Stimulated activated effector memory CD8-positive, alpha-beta T cell treated with anti-CD3 and anti-CD28 coated beads, Interleukin-12 subunit alpha, Interleukin-12 subunit beta, amount 100 ng/mL, for 72 hours (primary cell): ENCODE measurements around the gene CWC27.

Experiments
- ATAC-seq: fragments of 150-1000 bp; cut with Tn5 transposase; 2 replicates; pipeline ENCODE4 v1.10.0; 2021
- DNase-seq, 2 donors: peaks; one replicate each; pipeline ENCODE4 v3.0.0; 2021 to 2022; ENCODE audit warnings: low spot score in 2 of 2
- H3K27ac Mint-ChIP-seq: one replicate; pipeline ENCODE4 v1.8.0; 2022; ENCODE audit warnings: mild to moderate bottlenecking, mixed read lengths
- H3K36me3 Mint-ChIP-seq: one replicate; pipeline ENCODE4 v1.8.0; 2022; ENCODE audit warnings: mild to moderate bottlenecking, mixed read lengths
- H3K4me1 Mint-ChIP-seq: one replicate; pipeline ENCODE4 v1.8.0; 2022; ENCODE audit warnings: mixed read lengths
- H3K4me3 Mint-ChIP-seq: one replicate; pipeline ENCODE4 v1.8.0; 2022; ENCODE audit warnings: mild to moderate bottlenecking, mixed read lengths
- H3K9me3 Mint-ChIP-seq: one replicate; pipeline ENCODE4 v1.8.0; 2022; ENCODE audit warnings: mixed read lengths

The CWC27 gene

GRCh38 chr5:64768358-64769312 is at the start of gene CWC27, which contains the start of gene SREK1IP1:
Gene CWC27, plus strand, starts transcription at chr5:64768930. Its CDS starts 217 bp downstream, at chr5:64769147.
Gene SREK1IP1, minus strand, starts transcription at chr5:64768691. Its CDS starts 174 bp downstream, at chr5:64768517.
- H3K36me3 Mint-ChIP-seq = peaks cover 17% of the 10 kb centered on the region
- peak; percentile 67 to 91 for DNase-seq
- H3K4me3 Mint-ChIP-seq = peak within 1 kb of the TSS; percentile 94
- H3K9me3 Mint-ChIP-seq = no peaks in the 10 kb centered on the region
- ATAC-seq = peak; percentile 99
- peak within 1 kb of the TSS; percentile 98 for H3K27ac Mint-ChIP-seq
- peaks cover 43% of the 10 kb centered on the region for H3K4me1 Mint-ChIP-seq

- H3K36me3 Mint-ChIP-seq = peaks cover 57% of the 10 kb centered on the region
- DNase-seq = no peak
- no peak overlapping the region for H3K4me3 Mint-ChIP-seq
- no peak for ATAC-seq
- H3K27ac Mint-ChIP-seq = no peak overlapping the region
- no peaks in the 10 kb centered on the region for H3K4me1 Mint-ChIP-seq
- H3K9me3 Mint-ChIP-seq = no peaks in the 10 kb centered on the region
These were observed 46.1 kb upstream of the CWC27 start for GRCh38 chr5:64722588-64722987.

- H3K36me3 Mint-ChIP-seq = peaks cover 59% of the 10 kb centered on the region
- H3K9me3 Mint-ChIP-seq = no peaks in the 10 kb centered on the region
- DNase-seq (no peak), ATAC-seq (no peak)
- peaks cover 20% of the 10 kb centered on the region for H3K4me1 Mint-ChIP-seq
- H3K4me3 Mint-ChIP-seq = no peak overlapping the region
- no peak overlapping the region for H3K27ac Mint-ChIP-seq
These were observed 41.6 kb upstream of the CWC27 start for GRCh38 chr5:64727150-64727549.

- DNase-seq (no peak), ATAC-seq (no peak)
- H3K9me3 Mint-ChIP-seq = no peaks in the 10 kb centered on the region
- H3K4me3 Mint-ChIP-seq = no peak overlapping the region
- no peak overlapping the region for H3K27ac Mint-ChIP-seq
- H3K36me3 Mint-ChIP-seq = peaks cover 38% of the 10 kb centered on the region
- peaks cover 6% of the 10 kb centered on the region for H3K4me1 Mint-ChIP-seq
These were observed 26.3 kb upstream of the CWC27 start for GRCh38 chr5:64742411-64742810.

GRCh38 chr5:64742821-64743220 is 25.9 kb upstream of the CWC27 start:
- ATAC-seq = no peak
- DNase-seq = no peak
- no peaks in the 10 kb centered on the region for H3K9me3 Mint-ChIP-seq
- no peak overlapping the region for H3K27ac Mint-ChIP-seq
- peaks cover 6% of the 10 kb centered on the region for H3K4me1 Mint-ChIP-seq
- no peak overlapping the region for H3K4me3 Mint-ChIP-seq
- H3K36me3 Mint-ChIP-seq = peaks cover 34% of the 10 kb centered on the region

- DNase-seq = no peak
- Mint-ChIP-seq H3K4me3 (no peak overlapping the region), H3K27ac (no peak overlapping the region), H3K9me3 (no peaks in the 10 kb centered on the region), H3K4me1 (peaks cover 6% of the 10 kb centered on the region), H3K36me3 (peaks cover 17% of the 10 kb centered on the region)
- ATAC-seq = no peak
These were observed 23.8 kb upstream of the CWC27 start for GRCh38 chr5:64744914-64745313.

- ATAC-seq = peak; percentile 54
- Mint-ChIP-seq H3K4me1 (peaks cover 16% of the 10 kb centered on the region), H3K4me3 (no peak overlapping the region), H3K9me3 (no peaks in the 10 kb centered on the region), H3K36me3 (peaks cover 6% of the 10 kb centered on the region), H3K27ac (no peak overlapping the region)
- no peak for DNase-seq
These were observed 22.3 kb upstream of the CWC27 start for GRCh38 chr5:64746446-64746845.

- Mint-ChIP-seq H3K27ac (no peak overlapping the region), H3K4me3 (no peak overlapping the region), H3K9me3 (no peaks in the 10 kb centered on the region), H3K36me3 (peaks cover 22% of the 10 kb centered on the region), H3K4me1 (peaks cover 16% of the 10 kb centered on the region)
- no peak for ATAC-seq
- no peak for DNase-seq
These were observed 19.3 kb upstream of the CWC27 start for GRCh38 chr5:64749385-64749784.

GRCh38 chr5:64754066-64754465 is 14.7 kb upstream of the CWC27 start:
- ATAC-seq = no peak
- no peak for DNase-seq
- peaks cover 28% of the 10 kb centered on the region for H3K36me3 Mint-ChIP-seq
- no peak overlapping the region for H3K27ac Mint-ChIP-seq
- H3K4me1 Mint-ChIP-seq = peaks cover 13% of the 10 kb centered on the region
- no peak overlapping the region for H3K4me3 Mint-ChIP-seq
- H3K9me3 Mint-ChIP-seq = no peaks in the 10 kb centered on the region

GRCh38 chr5:64758901-64759300 is 9.8 kb upstream of the CWC27 start:
- DNase-seq (no peak), ATAC-seq (no peak)
- Mint-ChIP-seq H3K27ac (no peak overlapping the region), H3K36me3 (peaks cover 36% of the 10 kb centered on the region), H3K4me3 (no peak overlapping the region), H3K4me1 (peaks cover 14% of the 10 kb centered on the region), H3K9me3 (no peaks in the 10 kb centered on the region)

GRCh38 chr5:64759960-64760660 is 8.6 kb upstream of the CWC27 start:
- Mint-ChIP-seq H3K4me1 (peaks cover 20% of the 10 kb centered on the region), H3K27ac (peak overlapping the region; percentile 64), H3K36me3 (peaks cover 33% of the 10 kb centered on the region)

GRCh38 chr5:64763948-64764503 is 4.7 kb upstream of the CWC27 start:
- Mint-ChIP-seq H3K4me3 (no peak overlapping the region), H3K36me3 (peaks cover 41% of the 10 kb centered on the region)
- no peak for ATAC-seq

More at GRCh38 chr5:64759960-64760660, 8.6 kb upstream of the CWC27 start:
- DNase-seq = no peak
- no peak for ATAC-seq
- Mint-ChIP-seq H3K9me3 (no peaks in the 10 kb centered on the region), H3K4me3 (no peak overlapping the region)

GRCh38 chr5:64765804-64766504 is 2.8 kb upstream of the CWC27 start:
- Mint-ChIP-seq H3K4me3 (no peak overlapping the region), H3K36me3 (peaks cover 29% of the 10 kb centered on the region), H3K27ac (no peak overlapping the region), H3K9me3 (no peaks in the 10 kb centered on the region), H3K4me1 (peaks cover 37% of the 10 kb centered on the region)
- no peak for ATAC-seq
- no peak for DNase-seq

More at GRCh38 chr5:64763948-64764503, 4.7 kb upstream of the CWC27 start:
- no peak overlapping the region for H3K27ac Mint-ChIP-seq
- H3K9me3 Mint-ChIP-seq = no peaks in the 10 kb centered on the region
- DNase-seq = no peak
- H3K4me1 Mint-ChIP-seq = peaks cover 35% of the 10 kb centered on the region

GRCh38 chr5:64766941-64767340 is 1.8 kb upstream of the CWC27 start:
- H3K4me1 Mint-ChIP-seq = peaks cover 37% of the 10 kb centered on the region
- no peaks in the 10 kb centered on the region for H3K9me3 Mint-ChIP-seq
- H3K4me3 Mint-ChIP-seq = peak overlapping the region; percentile 94
- DNase-seq (no peak), ATAC-seq (no peak)
- H3K27ac Mint-ChIP-seq = peak overlapping the region; percentile 11
- peaks cover 27% of the 10 kb centered on the region for H3K36me3 Mint-ChIP-seq

- DNase-seq (no peak), ATAC-seq (peak; percentile 23)
- H3K36me3 Mint-ChIP-seq = peaks cover 24% of the 10 kb centered on the region
- H3K9me3 Mint-ChIP-seq = no peaks in the 10 kb centered on the region
- peak overlapping the region; percentile 98 for H3K27ac Mint-ChIP-seq
- H3K4me1 Mint-ChIP-seq = peaks cover 37% of the 10 kb centered on the region
- H3K4me3 Mint-ChIP-seq = peak overlapping the region; percentile 94
These were observed 772 bp upstream of the CWC27 start for GRCh38 chr5:64767959-64768357.
